HepG2 (cell line): ENCODE data around the gene CPVL. TPM values are rescaled to one million over a fixed set of nuclear protein-coding genes. Genes with fewer than 3 reads are reported as not detected.
A peak's percentile ranks its signal among the peaks of the same experiment; 100 is the strongest.

Experiments used
- EP300 ChIP-seq, 3 experiments: sonication (generic) in 1 of 3; formaldehyde crosslinking in 1 of 3; IDR thresholded peaks; 2 replicates each; pipeline versions ENCODE4 v1.5.1 to v1.6.1; 2011 to 2020; ENCODE audit warnings: low read depth in 2 of 3, low read length in 2 of 3, borderline replicate concordance in 1 of 3, improper control_type of control experiment in 1 of 3, mild to moderate bottlenecking in 1 of 3, missing genetic modification reagents in 1 of 3, moderate library complexity in 1 of 3
- FOXM1 ChIP-seq: sonication (generic); formaldehyde crosslinking; IDR thresholded peaks from 2 replicates; pipeline ENCODE4 v1.5.0; 2020; ENCODE audit warnings: missing genetic modification reagents
- KLF13 ChIP-seq: sonication (generic); formaldehyde crosslinking; IDR thresholded peaks from 2 replicates; pipeline ENCODE4 v1.4.0; 2020; ENCODE audit warnings: mild to moderate bottlenecking, missing genetic modification reagents
- MED13 ChIP-seq: sonication (generic); formaldehyde crosslinking; IDR thresholded peaks from 2 replicates; pipeline ENCODE4 v1.5.0; 2020; ENCODE audit warnings: missing genetic modification reagents
- MED8 ChIP-seq: sonication (generic); formaldehyde crosslinking; IDR thresholded peaks from 2 replicates; pipeline ENCODE4 v1.8.1; 2023; ENCODE audit warnings: mild to moderate bottlenecking, missing genetic modification reagents; ENCODE audit not compliant: insufficient replicate concordance
- NCOR1 ChIP-seq: fragments of 200-600 bp; sonication (generic); IDR thresholded peaks from 2 replicates; pipeline ENCODE4 v1.7.0; 2017; ENCODE audit warnings: antibody characterized with exemption, low read length, borderline replicate concordance
- PAWR ChIP-seq: sonication (generic); formaldehyde crosslinking; IDR thresholded peaks from 2 replicates; pipeline ENCODE4 v1.4.0; 2020; ENCODE audit warnings: missing genetic modification reagents, mild to moderate bottlenecking, borderline replicate concordance
- PLRG1 ChIP-seq: fragments of 450-650 bp; conservative IDR thresholded peaks from 2 replicates; pipeline ENCODE4 v1.6.1; 2016
- PREB ChIP-seq: sonication (generic); formaldehyde crosslinking; IDR thresholded peaks from 2 replicates; pipeline ENCODE4 v1.4.0; 2020; ENCODE audit warnings: missing genetic modification reagents
- RARA ChIP-seq: IDR thresholded peaks from 2 replicates; pipeline ENCODE4 v1.6.1; 2016; ENCODE audit warnings: missing genetic modification reagents, missing compliant biosample characterization
- REXO4 ChIP-seq: sonication (generic); formaldehyde crosslinking; IDR thresholded peaks from 2 replicates; pipeline ENCODE4 v1.8.0; 2022; ENCODE audit warnings: missing genetic modification reagents, mild to moderate bottlenecking, borderline replicate concordance
- SCMH1 ChIP-seq: sonication (generic); formaldehyde crosslinking; IDR thresholded peaks from 2 replicates; pipeline ENCODE4 v1.9.0; 2021; ENCODE audit warnings: missing genetic modification reagents, mild to moderate bottlenecking, borderline replicate concordance
- SIX4 ChIP-seq: sonication (generic); formaldehyde crosslinking; IDR thresholded peaks from 2 replicates; pipeline ENCODE4 v1.4.0; 2020; ENCODE audit warnings: missing genetic modification reagents
- SMAD9 ChIP-seq: sonication (generic); formaldehyde crosslinking; IDR thresholded peaks from 2 replicates; pipeline ENCODE4 v1.5.1; 2020; ENCODE audit warnings: mild to moderate bottlenecking, missing genetic modification reagents
- STAT5B ChIP-seq: sonication (generic); formaldehyde crosslinking; IDR thresholded peaks from 2 replicates; pipeline ENCODE4 v1.4.0; 2020; ENCODE audit warnings: missing genetic modification reagents
- ZFX ChIP-seq: sonication (generic); formaldehyde crosslinking; IDR thresholded peaks from 2 replicates; pipeline ENCODE4 v1.4.0; 2020; ENCODE audit warnings: mild to moderate bottlenecking, low read depth, missing genetic modification reagents, moderate library complexity
- ZMAT5 ChIP-seq: sonication (generic); formaldehyde crosslinking; IDR thresholded peaks from 2 replicates; pipeline ENCODE4 v1.5.0; 2020; ENCODE audit warnings: mild to moderate bottlenecking, low read depth, missing genetic modification reagents, borderline replicate concordance
- ZMYM2 ChIP-seq: sonication (generic); formaldehyde crosslinking; IDR thresholded peaks from 2 replicates; pipeline ENCODE4 v1.8.0; 2022; ENCODE audit warnings: mild to moderate bottlenecking, missing genetic modification reagents
- ZNF432 ChIP-seq: sonication (generic); formaldehyde crosslinking; IDR thresholded peaks from 2 replicates; pipeline ENCODE4 v1.5.0; 2020; ENCODE audit warnings: missing genetic modification reagents, mild to moderate bottlenecking, borderline replicate concordance
- ZSCAN30 ChIP-seq: sonication (generic); formaldehyde crosslinking; IDR thresholded peaks from 2 replicates; pipeline ENCODE4 v1.5.0; 2020; ENCODE audit warnings: mild to moderate bottlenecking, missing genetic modification reagents
- ZSCAN5A ChIP-seq: sonication (generic); formaldehyde crosslinking; IDR thresholded peaks from 2 replicates; pipeline ENCODE4 v1.8.0; 2022; ENCODE audit warnings: mild to moderate bottlenecking, missing genetic modification reagents, borderline replicate concordance
- polyA plus RNA-seq, 8 experiments: library from polyadenylated mRNA; depleted of rRNA in 3 of 8; stranded (reverse) in 7 of 8; unstranded in 1 of 8; fragments of >200 nt; fragmentation: Illumina TruSeq in 4 of 8; extraction: Trizol in 4 of 8; gene quantifications; 2 replicates each; pipeline versions ENCODE4 v1.2.1 to v1.2.3, GENCODE V29; 2011 to 2016; ENCODE audit warnings: low read depth in 4 of 8, missing spikeins in 1 of 8, mixed read lengths in 1 of 8; ENCODE audit not compliant: insufficient read depth in 1 of 8
- total RNA-seq, 5 experiments: library from RNA; depleted of rRNA; stranded (reverse); fragments of >200 nt; fragmentation: Illumina TruSeq; extraction: Trizol; gene quantifications; 2 replicates each; pipeline ENCODE4 v1.2.3, GENCODE V29; 2016; ENCODE audit warnings: low read depth in 1 of 5
- TF ChIP-seq, protein P1 (sequence below): sonication (generic); formaldehyde crosslinking; IDR thresholded peaks from 2 replicates; pipeline ENCODE4 v1.8.0; 2022; ENCODE audit warnings: mild to moderate bottlenecking, missing genetic modification reagents
- TF ChIP-seq, protein P2 (sequence below): sonication (generic); formaldehyde crosslinking; conservative IDR thresholded peaks from 2 replicates; pipeline ENCODE4 v1.4.0; 2020; ENCODE audit warnings: missing genetic modification reagents

Gene CPVL
- total and polyA plus RNA-seq, 2 of the 13 experiments (the other 11 are each of a cell fraction or from before 2014, with no cell fraction given) = 59.2 to 294 TPM

DNA sequence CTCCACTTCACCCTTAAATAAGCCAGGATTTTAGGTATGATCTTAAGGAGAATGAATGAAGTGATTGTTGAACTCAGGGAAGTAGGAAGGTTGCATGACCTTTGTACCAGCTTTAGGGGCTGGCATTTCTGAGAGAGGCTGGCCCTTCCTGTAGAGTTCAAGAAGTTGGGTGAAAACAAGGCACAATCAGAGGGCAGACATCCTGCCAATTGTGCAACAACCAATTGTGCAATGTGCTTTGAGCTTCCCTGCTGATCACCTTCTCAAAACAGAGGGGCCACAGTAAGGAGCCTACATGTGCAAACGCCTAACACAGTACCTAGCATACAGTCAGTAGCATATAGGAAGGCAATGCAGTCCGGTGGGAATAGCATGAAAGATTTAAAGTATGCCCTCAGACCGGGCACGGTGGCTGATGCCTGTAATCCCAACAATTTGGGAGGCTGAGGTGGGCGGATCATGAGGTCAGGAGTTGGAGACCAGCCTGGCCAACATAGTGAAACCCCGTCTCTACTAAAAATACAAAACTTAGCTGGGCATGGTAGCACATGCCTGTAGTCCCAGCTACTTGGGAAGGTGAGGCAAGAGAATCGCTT is 5.4 kb downstream of the CPVL start (continued):
- TF ChIP-seq ZSCAN30 (CRISPR knock-in tag) (no peak), RARA (peak; percentile 97), REXO4 (CRISPR knock-in tag) (no peak), ZMYM2 (CRISPR knock-in tag) (0 out of 2 replicates have a peak, but pooled peaks have one; percentile 50), SCMH1 (CRISPR knock-in tag) (no peak), ZMAT5 (no peak), SIX4 (CRISPR knock-in tag) (peak; percentile 85), EP300 (IDR thresholded peaks at IDR 0.05; ENCODE audit: low read depth in 2 of 2, low read length in 2 of 2) (peak in 1 of 2 experiments; percentile 95; a peak in 2 of 4 replicates), EP300 (CRISPR knock-in tag; IDR thresholded peaks at IDR 0.05; ENCODE audit: borderline replicate concordance) (peak; percentile 96), FOXM1 (CRISPR knock-in tag) (no peak), PAWR (CRISPR knock-in tag) (no peak), KLF13 (CRISPR knock-in tag) (no peak), STAT5B (CRISPR knock-in tag) (no peak), ZSCAN5A (CRISPR knock-in tag) (no peak), PREB (CRISPR knock-in tag) (no peak), MED13 (CRISPR knock-in tag) (peak; percentile 65; the same call in 1 of the 2 replicates), PLRG1 (no peak), ZNF432 (CRISPR knock-in tag) (no peak), ZFX (peak; percentile 44; the same call in 1 of the 2 replicates), MED8 (CRISPR knock-in tag) (peak; percentile 84), SMAD9 (CRISPR knock-in tag) (no peak), NCOR1 (peak; percentile 77; the same call in 1 of the 2 replicates)
- TF ChIP-seq, protein P1, sequence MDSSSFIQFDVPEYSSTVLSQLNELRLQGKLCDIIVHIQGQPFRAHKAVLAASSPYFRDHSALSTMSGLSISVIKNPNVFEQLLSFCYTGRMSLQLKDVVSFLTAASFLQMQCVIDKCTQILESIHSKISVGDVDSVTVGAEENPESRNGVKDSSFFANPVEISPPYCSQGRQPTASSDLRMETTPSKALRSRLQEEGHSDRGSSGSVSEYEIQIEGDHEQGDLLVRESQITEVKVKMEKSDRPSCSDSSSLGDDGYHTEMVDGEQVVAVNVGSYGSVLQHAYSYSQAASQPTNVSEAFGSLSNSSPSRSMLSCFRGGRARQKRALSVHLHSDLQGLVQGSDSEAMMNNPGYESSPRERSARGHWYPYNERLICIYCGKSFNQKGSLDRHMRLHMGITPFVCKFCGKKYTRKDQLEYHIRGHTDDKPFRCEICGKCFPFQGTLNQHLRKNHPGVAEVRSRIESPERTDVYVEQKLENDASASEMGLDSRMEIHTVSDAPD (CRISPR knock-in tag) = no peak
- TF ChIP-seq, protein P2, sequence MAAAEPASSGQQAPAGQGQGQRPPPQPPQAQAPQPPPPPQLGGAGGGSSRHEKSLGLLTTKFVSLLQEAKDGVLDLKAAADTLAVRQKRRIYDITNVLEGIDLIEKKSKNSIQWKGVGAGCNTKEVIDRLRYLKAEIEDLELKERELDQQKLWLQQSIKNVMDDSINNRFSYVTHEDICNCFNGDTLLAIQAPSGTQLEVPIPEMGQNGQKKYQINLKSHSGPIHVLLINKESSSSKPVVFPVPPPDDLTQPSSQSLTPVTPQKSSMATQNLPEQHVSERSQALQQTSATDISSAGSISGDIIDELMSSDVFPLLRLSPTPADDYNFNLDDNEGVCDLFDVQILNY (CRISPR knock-in tag) = no peak
